Neuron (in vitro differentiated cells): ENCODE results near the gene ITPKC.
"Not testable (repeated sequence)": the region's sequence is repeated elsewhere in the genome, so short reads cannot be mapped to it uniquely, and the experiment has no call there.

ENCODE experiments used
- H2AFZ ChIP-seq: one replicate; pipeline ENCODE4 v1.6.1; 2013; ENCODE audit warnings: low read depth, mild to moderate bottlenecking, inconsistent platforms, low read length, moderate library complexity
- H3K27me3 ChIP-seq: one replicate; pipeline ENCODE4 v1.6.1; 2013; ENCODE audit warnings: low read length; ENCODE audit not compliant: insufficient read depth
- H3K36me3 ChIP-seq: one replicate; pipeline ENCODE4 v1.6.1; 2013; ENCODE audit warnings: low read length; ENCODE audit not compliant: insufficient read depth
- H3K4me1 ChIP-seq: one replicate; pipeline ENCODE4 v1.6.1; 2013; ENCODE audit warnings: low read length; ENCODE audit not compliant: insufficient read depth
- H3K4me3 ChIP-seq: 2 replicates; pipeline ENCODE4 v1.5.1; 2013; ENCODE audit warnings: mild to moderate bottlenecking, low read length, moderate library complexity
- H3K9me3 ChIP-seq: one replicate; pipeline ENCODE4 v1.6.1; 2013; ENCODE audit warnings: low read length

Gene ITPKC

DNA sequence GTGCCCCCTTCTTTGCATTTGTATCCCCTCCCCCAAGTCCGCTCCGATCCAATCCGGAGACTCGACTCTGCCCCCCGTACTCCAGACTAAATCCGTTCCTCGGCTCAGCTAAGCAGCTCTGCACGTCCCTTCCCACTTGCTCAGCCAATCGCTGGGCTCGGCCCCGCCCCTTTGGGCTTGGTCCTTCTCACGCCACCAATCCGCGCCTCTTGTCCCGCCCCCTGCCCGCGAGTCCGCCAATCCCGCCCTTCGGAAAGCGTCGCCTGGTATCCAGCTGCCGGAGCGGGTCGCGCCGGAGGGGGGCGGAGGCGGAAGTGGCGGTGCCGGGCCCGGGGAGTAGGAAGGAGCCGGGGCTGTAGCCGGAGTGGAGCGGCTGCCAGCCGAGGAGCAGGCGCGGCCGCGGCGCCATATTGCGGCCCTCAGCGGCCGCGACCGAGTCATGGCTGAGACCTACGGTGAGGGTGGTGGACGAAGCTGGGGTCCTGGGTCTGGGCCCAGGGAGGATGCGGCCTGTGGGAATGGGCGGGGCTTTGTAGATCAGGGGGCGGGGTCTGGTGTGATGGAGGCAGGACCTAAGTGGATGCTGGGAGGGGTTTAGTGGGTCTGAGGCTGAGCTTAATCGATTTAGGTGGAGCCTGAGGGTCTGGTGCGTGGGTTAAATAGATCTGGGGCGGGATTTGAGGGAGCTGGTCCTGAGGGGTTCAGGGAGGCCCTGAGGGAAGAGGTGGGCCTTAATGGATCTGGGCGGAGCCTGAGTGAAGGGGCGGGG, 61.2 kb downstream of the ITPKC start, which contains the start of gene RAB4B:
RAB4B (plus strand) TSS at position 311 of the 769 bp plus-strand sequence; CDS start at position 440, 129 bp downstream.
- no peaks in the 10 kb centered on the region for H3K9me3 ChIP-seq
- peaks cover 12% of the 10 kb centered on the region for H3K4me1 ChIP-seq
- H3K4me3 ChIP-seq: peak within 1 kb of the TSS; percentile 64
- H3K36me3 ChIP-seq: no peaks in the 10 kb centered on the region
- H3K27me3 ChIP-seq: no peaks in the 10 kb centered on the region
- H2AFZ ChIP-seq: peak within 1 kb of the TSS; percentile 56

DNA sequence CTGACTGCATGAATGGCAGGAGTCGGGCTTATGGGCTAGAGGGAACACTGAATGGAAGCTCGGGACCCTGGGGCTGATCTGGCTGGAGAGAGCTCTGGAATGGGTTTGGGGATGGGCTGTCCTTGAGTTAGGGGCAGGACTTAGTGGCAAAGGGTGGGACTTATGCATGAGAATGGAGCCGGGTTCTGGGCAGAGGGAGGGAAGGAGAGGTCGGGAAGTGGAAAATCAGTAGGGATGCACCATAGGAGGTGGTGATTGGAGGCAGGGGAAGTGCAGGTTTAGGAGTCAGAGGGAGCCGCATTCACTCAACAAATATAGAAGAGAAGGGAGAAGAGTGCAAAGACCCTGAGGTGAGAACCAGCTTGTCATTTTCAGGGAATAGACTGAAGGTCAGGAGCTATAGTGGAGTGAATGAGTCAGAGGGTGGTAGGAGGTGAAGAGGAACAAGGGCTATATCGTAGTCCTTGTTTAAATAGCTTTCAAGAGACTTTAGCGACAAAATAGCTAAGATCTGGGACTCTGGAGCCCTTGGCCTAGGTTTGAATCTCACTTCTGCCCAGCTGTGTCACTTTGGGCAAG, 61.9 kb downstream of the ITPKC start:
- peak overlapping the region; percentile 56 for H2AFZ ChIP-seq
- H3K4me3 ChIP-seq: peak overlapping the region; percentile 64
- H3K9me3 ChIP-seq: no peaks in the 10 kb centered on the region
- peaks cover 12% of the 10 kb centered on the region for H3K4me1 ChIP-seq
- H3K36me3 ChIP-seq: no peaks in the 10 kb centered on the region
- no peaks in the 10 kb centered on the region for H3K27me3 ChIP-seq

DNA sequence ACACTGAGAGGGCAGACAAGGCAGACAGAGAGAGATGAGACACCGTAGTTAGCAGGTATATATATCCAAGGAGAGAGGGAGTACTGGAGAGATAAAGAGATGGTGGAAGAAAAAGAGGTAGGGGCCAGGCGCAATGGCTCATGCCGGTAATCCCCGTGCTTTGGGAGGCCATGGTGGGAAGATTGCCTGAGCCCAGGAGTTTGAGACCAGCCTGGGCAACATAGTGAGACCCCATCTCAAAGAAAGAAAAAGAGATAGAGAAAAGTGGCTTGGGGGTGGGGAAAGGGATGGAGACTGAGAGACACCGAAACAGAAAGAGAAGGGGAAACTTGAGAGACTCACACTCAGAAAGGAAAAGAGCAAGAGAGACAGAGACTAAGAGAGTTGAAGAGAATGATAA, 63.7 kb downstream of the ITPKC start:
- no peak overlapping the region for H3K4me3 ChIP-seq
- H3K4me1 ChIP-seq: peaks cover 12% of the 10 kb centered on the region
- H2AFZ ChIP-seq: no peak overlapping the region
- H3K36me3 ChIP-seq: peaks cover 4% of the 10 kb centered on the region
- H3K9me3 ChIP-seq: no peaks in the 10 kb centered on the region
- no peaks in the 10 kb centered on the region for H3K27me3 ChIP-seq

DNA sequence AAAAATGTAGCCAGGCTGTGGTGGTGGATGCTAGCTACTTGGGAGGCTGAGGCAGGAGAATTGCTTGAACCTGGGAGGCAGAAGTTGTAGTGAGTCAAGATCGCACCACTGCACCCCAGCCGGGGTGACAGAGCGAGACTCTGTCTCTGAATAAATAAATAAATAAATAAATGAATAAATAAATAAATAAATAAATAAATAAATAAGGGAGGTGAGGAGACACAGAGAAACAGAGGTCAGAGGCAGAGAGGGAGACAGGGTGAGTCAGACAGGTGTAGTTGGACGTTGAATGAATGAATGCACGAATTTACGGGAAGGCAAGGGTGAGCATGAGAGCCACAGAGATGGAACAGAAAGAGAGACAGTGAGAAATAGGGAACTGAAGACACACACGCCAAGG, 64.2 kb downstream of the ITPKC start:
- no peaks in the 10 kb centered on the region for H3K27me3 ChIP-seq
- no peaks in the 10 kb centered on the region for H3K9me3 ChIP-seq
- H2AFZ ChIP-seq: no peak overlapping the region
- H3K4me1 ChIP-seq: peaks cover 12% of the 10 kb centered on the region
- no peak overlapping the region for H3K4me3 ChIP-seq
- peaks cover 6% of the 10 kb centered on the region for H3K36me3 ChIP-seq

DNA sequence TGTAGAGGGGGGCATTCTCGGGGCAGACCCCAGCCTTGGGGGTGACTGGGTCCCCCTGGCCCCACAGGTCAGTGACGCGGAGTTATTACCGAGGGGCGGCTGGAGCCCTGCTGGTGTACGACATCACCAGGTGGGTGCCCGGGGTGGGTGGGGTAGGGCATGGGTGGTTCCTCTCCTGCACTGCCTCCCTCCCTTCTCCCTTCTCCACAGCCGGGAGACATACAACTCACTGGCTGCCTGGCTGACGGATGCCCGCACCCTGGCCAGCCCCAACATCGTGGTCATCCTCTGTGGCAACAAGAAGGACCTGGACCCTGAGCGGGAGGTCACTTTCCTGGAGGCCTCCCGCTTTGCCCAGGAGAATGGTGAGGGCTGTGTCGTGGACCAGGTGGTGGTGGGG, 66.8 kb downstream of the ITPKC start:
- H3K36me3 ChIP-seq: peaks cover 6% of the 10 kb centered on the region
- no peak overlapping the region for H3K4me3 ChIP-seq
- peaks cover 5% of the 10 kb centered on the region for H3K4me1 ChIP-seq
- H2AFZ ChIP-seq: no peak overlapping the region
- no peaks in the 10 kb centered on the region for H3K9me3 ChIP-seq
- no peaks in the 10 kb centered on the region for H3K27me3 ChIP-seq

DNA sequence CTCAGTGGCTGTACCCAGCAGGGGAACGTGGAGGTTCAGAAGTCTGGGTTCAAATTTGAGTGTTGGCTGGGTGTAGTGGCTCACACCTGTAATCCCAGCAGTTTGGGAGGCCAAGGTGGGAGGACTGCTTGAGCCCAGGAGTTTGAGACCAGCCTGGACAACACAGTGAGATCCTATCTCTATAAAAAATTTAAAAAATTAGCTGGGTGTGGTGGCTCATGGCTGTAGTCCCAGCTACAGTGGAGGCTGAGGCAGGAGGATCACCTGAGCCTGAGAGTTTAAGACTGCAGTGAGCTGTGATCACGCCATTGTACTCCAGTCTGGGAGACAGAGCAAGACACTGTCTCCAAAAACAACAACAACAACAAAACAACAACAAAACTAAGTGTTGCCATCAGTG, 67.2 kb downstream of the ITPKC start:
- not testable (repeated sequence) for H3K9me3 ChIP-seq, H2AFZ ChIP-seq, H3K4me3 ChIP-seq, H3K36me3 ChIP-seq, H3K27me3 ChIP-seq, H3K4me1 ChIP-seq

DNA sequence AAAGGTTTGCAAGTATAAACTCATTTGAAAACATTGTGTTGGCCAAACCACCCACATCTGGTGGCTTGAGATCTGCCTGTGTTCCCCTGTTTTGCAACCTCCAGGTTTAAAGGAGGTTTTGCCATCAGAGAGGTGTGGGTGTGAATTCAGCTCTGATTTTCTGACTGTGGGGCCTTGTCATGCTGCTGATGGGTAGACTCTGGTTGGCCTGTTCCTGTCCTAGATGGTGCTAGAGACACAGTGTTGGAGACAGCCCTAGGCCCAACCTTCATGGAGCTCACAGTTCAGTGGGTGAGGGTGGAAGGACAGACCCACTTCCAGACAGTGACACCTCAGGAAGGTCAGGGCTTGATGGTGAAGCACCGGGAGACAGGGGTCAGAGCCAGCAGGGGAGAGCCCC, 68.6 kb downstream of the ITPKC start:
- Histone ChIP-seq H3K36me3 (peaks cover 6% of the 10 kb centered on the region), H3K9me3 (no peaks in the 10 kb centered on the region), H3K4me1 (no peaks in the 10 kb centered on the region), H3K4me3 (no peak overlapping the region), H2AFZ (no peak overlapping the region), H3K27me3 (no peaks in the 10 kb centered on the region)

DNA sequence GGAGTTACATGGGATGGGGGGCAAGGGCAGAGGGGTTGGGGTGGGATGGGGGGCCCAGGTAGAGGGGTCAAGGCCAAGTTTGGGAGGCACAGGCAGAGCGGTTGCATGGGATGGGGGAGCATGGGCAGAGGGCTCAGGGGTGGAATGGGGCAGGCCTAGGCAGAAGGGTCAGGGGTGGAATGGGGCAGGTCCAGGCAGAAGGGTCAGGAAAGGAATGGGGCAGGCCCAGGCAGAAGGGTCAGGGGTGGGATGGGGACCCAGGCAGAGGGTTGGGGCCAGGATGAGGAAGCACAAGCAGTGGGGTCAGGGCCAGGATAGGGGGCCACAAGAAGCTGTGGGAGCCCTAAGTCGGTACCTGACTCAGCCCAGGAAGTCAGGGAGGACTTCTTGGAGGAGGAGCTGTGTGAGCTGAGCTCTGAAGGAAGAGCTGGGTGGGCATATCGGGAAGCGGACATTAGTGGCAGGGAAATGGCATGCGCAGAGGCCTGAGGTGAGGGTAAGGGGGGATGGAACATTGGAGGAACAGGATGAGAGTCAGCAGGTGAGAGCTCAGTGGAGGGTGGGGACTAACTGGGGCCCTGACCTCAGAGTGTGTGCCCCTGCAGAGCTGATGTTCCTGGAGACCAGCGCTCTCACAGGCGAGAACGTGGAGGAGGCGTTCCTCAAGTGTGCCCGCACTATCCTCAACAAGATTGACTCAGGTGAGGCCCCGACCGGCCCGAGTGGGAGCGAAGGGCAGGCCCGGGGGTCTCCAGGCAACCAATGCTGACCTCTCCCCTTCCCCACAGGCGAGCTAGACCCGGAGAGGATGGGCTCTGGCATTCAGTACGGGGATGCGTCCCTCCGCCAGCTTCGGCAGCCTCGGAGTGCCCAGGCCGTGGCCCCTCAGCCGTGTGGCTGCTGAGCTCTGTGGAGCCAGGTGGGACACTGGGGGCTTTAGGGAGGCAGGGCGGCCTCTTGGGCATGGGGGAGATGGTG, 69.4 kb downstream of the ITPKC start:
- H3K4me3 ChIP-seq: no peak overlapping the region
- no peaks in the 10 kb centered on the region for H3K27me3 ChIP-seq
- H2AFZ ChIP-seq: no peak overlapping the region
- H3K36me3 ChIP-seq: peaks cover 6% of the 10 kb centered on the region
- H3K9me3 ChIP-seq: no peaks in the 10 kb centered on the region
- peaks cover 5% of the 10 kb centered on the region for H3K4me1 ChIP-seq
